Measurements from ENCODE around the gene MRTFA. TPM values are rescaled to one million over a fixed set of nuclear protein-coding genes. Genes with fewer than 3 reads are reported as not detected.

Gene MRTFA
- polyA plus RNA-seq, 1 of the 3 experiments (the other 2 are of a cell fraction) = 5.8 TPM

DNA sequence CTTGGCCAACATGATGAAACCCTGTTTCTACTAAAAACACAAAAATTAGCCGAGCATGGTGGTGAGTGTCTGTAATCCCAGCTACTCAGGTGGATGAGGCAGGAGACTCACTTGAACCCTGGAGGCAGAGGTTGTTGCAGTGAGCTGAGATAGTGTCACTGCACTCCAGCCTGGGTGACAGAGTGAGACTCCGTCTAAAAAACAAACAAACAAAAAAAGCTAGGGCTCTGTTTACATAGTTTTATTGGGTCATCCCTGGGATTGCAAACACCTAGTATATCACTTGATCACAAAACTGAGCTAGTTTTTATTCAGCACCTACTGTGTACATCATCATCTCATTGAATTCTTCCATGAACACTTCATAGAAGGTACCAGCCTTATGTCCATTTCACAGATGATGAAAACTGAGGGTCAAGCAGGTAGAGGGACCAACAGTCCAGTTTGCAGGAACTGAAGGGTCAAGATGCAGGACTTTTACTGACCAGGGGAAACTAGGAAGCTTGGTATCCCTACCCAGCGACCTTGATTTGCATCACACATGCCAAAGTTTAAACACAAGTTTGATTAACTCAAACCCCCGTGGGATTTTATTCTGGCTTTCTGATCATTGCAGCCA is 9.2 kb upstream of the MRTFA start (continued):
- TF ChIP-seq, protein P1, sequence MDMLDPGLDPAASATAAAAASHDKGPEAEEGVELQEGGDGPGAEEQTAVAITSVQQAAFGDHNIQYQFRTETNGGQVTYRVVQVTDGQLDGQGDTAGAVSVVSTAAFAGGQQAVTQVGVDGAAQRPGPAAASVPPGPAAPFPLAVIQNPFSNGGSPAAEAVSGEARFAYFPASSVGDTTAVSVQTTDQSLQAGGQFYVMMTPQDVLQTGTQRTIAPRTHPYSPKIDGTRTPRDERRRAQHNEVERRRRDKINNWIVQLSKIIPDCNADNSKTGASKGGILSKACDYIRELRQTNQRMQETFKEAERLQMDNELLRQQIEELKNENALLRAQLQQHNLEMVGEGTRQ (IDR thresholded peaks at IDR 0.05; ENCODE audit: borderline replicate concordance, low read depth, low read length) = no peak
- TF ChIP-seq, protein P2, sequence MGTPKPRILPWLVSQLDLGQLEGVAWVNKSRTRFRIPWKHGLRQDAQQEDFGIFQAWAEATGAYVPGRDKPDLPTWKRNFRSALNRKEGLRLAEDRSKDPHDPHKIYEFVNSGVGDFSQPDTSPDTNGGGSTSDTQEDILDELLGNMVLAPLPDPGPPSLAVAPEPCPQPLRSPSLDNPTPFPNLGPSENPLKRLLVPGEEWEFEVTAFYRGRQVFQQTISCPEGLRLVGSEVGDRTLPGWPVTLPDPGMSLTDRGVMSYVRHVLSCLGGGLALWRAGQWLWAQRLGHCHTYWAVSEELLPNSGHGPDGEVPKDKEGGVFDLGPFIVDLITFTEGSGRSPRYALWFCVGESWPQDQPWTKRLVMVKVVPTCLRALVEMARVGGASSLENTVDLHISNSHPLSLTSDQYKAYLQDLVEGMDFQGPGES (IDR thresholded peaks at IDR 0.05; ENCODE audit: low read depth, low read length) = no peak
- TF ChIP-seq, protein P3, sequence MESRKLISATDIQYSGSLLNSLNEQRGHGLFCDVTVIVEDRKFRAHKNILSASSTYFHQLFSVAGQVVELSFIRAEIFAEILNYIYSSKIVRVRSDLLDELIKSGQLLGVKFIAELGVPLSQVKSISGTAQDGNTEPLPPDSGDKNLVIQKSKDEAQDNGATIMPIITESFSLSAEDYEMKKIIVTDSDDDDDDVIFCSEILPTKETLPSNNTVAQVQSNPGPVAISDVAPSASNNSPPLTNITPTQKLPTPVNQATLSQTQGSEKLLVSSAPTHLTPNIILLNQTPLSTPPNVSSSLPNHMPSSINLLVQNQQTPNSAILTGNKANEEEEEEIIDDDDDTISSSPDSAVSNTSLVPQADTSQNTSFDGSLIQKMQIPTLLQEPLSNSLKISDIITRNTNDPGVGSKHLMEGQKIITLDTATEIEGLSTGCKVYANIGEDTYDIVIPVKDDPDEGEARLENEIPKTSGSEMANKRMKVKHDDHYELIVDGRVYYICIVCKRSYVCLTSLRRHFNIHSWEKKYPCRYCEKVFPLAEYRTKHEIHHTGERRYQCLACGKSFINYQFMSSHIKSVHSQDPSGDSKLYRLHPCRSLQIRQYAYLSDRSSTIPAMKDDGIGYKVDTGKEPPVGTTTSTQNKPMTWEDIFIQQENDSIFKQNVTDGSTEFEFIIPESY (IDR thresholded peaks at IDR 0.05; ENCODE audit: borderline replicate concordance, low read depth) = no peak
- TF ChIP-seq RFX5 (IDR thresholded peaks at IDR 0.05; ENCODE audit: low read length) (no peak), RCOR1 (IDR thresholded peaks at IDR 0.05; ENCODE audit: low read length) (no peak), YY1 (IDR thresholded peaks at IDR 0.05; ENCODE audit: low read depth) (no peak), FOXM1 (IDR thresholded peaks at IDR 0.05; ENCODE audit: low read depth) (no peak)

DNA sequence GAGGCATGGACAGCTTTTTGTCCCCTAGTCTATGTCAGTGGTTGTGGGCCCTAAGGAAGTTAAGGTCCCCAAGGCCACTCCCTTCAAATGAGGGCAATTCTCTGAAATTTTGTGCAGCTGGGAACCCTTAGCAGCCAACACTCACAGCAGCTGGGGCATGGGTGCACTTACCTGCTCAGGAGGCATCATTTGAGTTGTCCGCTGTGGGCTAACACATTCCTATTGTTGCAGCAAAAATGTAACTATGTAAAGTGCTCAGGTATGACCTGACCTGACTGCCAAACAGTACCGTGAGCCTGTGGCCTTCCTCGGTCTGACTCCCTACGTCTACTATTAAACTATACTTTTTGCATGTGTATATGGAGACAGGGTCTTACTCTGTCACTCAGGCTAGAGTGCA is 5.8 kb upstream of the MRTFA start:
- no peak for DNase-seq
- 100% methylated on average over 3 of the region's 4 CpGs for WGBS (ENCODE audit: low lambda C conversion rate)
- H4K20me1 ChIP-seq (ENCODE audit: insufficient read depth) = no peaks in the 10 kb centered on the region
- H3K9ac ChIP-seq = no peak overlapping the region
- no peaks in the 10 kb centered on the region for H3K9me2 ChIP-seq
- POLR2A ChIA-PET = no interaction called here
- no peaks in the 10 kb centered on the region for H3K9me3 ChIP-seq
- no peak overlapping the region for H3K4me2 ChIP-seq
- CTCF ChIA-PET = interaction anchor here (1.5 kb wide), 1 partner anchor 205 kb away, joined by 8 read pairs; no protein-coding TSS in a partner anchor
- H2AFZ ChIP-seq (ENCODE audit: low read depth) = no peak overlapping the region
- H3K27ac ChIP-seq (ENCODE audit: low read depth in 2 of 2, low read length in 1 of 2) = no peak overlapping the region
- H3K4me3 ChIP-seq (ENCODE audit: low read depth in 2 of 2, low read length in 1 of 2) = no peak overlapping the region
- H3K27me3 ChIP-seq (ENCODE audit: insufficient read depth) = no peaks in the 10 kb centered on the region
- TF ChIP-seq POLR2AphosphoS5 (IDR thresholded peaks at IDR 0.05; ENCODE audit: low read depth, low read length) (no peak), FOXM1 (IDR thresholded peaks at IDR 0.05; ENCODE audit: low read depth) (no peak), RCOR1 (IDR thresholded peaks at IDR 0.05; ENCODE audit: low read length) (no peak), FOXJ3 (CRISPR knock-in tag; IDR thresholded peaks at IDR 0.05) (no peak)
- TF ChIP-seq, protein P4, sequence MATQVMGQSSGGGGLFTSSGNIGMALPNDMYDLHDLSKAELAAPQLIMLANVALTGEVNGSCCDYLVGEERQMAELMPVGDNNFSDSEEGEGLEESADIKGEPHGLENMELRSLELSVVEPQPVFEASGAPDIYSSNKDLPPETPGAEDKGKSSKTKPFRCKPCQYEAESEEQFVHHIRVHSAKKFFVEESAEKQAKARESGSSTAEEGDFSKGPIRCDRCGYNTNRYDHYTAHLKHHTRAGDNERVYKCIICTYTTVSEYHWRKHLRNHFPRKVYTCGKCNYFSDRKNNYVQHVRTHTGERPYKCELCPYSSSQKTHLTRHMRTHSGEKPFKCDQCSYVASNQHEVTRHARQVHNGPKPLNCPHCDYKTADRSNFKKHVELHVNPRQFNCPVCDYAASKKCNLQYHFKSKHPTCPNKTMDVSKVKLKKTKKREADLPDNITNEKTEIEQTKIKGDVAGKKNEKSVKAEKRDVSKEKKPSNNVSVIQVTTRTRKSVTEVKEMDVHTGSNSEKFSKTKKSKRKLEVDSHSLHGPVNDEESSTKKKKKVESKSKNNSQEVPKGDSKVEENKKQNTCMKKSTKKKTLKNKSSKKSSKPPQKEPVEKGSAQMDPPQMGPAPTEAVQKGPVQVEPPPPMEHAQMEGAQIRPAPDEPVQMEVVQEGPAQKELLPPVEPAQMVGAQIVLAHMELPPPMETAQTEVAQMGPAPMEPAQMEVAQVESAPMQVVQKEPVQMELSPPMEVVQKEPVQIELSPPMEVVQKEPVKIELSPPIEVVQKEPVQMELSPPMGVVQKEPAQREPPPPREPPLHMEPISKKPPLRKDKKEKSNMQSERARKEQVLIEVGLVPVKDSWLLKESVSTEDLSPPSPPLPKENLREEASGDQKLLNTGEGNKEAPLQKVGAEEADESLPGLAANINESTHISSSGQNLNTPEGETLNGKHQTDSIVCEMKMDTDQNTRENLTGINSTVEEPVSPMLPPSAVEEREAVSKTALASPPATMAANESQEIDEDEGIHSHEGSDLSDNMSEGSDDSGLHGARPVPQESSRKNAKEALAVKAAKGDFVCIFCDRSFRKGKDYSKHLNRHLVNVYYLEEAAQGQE (IDR thresholded peaks at IDR 0.05; ENCODE audit: low read depth, low read length) = no peak
- no peaks in the 10 kb centered on the region for H3K79me2 ChIP-seq (ENCODE audit: insufficient read depth)
- H3F3A ChIP-seq (replicated peaks; ENCODE audit: insufficient read depth) = no peaks in the 10 kb centered on the region
- H3K36me3 ChIP-seq (replicated peaks in 1 of 2; ENCODE audit: control insufficient read depth in 1 of 2, insufficient read depth in 2 of 2, low read length in 1 of 2) = no peaks in the 10 kb centered on the region
- H3K4me1 ChIP-seq (ENCODE audit: control insufficient read depth in 1 of 2, insufficient read depth in 2 of 2, low read depth in 1 of 2, low read length in 1 of 2) = peaks cover 0 to 4% of the 10 kb centered on the region in 2 experiments; a peak in 1 of 4 replicates

All from SK-N-SH (cell line).